ENCODE measurements around the gene CYP20A1.

- TF ChIP-seq, protein P1, sequence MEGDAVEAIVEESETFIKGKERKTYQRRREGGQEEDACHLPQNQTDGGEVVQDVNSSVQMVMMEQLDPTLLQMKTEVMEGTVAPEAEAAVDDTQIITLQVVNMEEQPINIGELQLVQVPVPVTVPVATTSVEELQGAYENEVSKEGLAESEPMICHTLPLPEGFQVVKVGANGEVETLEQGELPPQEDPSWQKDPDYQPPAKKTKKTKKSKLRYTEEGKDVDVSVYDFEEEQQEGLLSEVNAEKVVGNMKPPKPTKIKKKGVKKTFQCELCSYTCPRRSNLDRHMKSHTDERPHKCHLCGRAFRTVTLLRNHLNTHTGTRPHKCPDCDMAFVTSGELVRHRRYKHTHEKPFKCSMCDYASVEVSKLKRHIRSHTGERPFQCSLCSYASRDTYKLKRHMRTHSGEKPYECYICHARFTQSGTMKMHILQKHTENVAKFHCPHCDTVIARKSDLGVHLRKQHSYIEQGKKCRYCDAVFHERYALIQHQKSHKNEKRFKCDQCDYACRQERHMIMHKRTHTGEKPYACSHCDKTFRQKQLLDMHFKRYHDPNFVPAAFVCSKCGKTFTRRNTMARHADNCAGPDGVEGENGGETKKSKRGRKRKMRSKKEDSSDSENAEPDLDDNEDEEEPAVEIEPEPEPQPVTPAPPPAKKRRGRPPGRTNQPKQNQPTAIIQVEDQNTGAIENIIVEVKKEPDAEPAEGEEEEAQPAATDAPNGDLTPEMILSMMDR (IDR thresholded peaks at IDR 0.05; ENCODE audit: insufficient read depth, low read length, poor library complexity, severe bottlenecking): no peak
- no peak for TF ChIP-seq EZH2phosphoT487 (conservative IDR thresholded peaks at IDR 0.05; ENCODE audit: low read length)
Observed at GRCh38 chr2:203338322-203338721, 99.5 kb downstream of the CYP20A1 start.

Measured in SU-DHL-6 (cell line).